GM18520 (cell line): ENCODE measurements around the gene UNC13A.

ENCODE experiments used
- ATAC-seq: cut with Tn5 transposase; IDR thresholded peaks from one replicate; pipeline ENCODE4 v1.9.1; 2021; ENCODE audit not compliant: unreplicated experiment

The UNC13A gene

DNA sequence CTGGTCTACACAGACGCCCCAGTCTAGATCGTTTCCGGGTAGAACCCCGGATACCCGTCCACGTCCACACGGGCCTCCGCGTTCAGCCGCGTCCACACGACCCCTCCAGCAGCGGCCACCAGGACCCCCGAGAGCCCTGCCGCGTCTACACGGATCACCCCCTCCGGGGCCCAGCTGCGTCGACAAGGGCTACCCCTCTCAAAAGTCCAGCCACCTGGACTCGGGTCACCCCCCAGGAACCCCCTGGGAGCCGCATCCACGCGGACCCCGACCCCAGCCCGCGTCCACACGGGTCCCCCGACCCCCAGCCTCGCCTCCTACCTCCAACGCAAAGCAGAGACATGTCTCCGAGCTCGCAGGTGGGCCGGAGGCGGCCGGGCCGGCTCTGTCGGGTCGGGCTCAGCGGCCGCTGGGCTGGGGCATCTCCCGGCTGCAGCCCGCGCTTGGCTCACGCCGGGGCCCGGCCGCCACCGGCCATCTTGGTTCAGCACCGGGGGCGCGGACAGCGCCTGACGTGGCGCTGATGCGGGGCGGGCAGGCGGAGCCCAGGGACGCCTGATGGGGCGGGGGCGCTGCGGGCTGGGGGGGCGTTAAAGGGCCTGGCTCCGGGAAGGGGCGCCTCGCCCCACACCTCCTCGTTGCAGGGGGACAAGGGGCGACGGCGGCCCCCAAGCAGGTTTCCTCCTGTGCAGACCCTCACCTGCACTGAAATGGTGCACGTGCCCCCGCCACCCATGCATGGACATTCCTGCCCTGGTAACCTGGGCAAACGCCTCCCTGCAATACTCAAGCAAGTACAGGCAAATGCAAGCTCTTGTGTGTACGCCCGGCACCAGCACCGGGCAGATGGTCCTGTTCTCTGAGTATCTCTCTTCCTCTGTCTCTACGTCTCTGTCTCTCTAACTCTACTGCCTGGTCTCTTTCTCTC is at the start of gene UNC13A:
UNC13A (minus strand) TSS at position 498 of the 928 bp plus-strand sequence; CDS start at position 343, 155 bp downstream.
- ATAC-seq: no peak

DNA sequence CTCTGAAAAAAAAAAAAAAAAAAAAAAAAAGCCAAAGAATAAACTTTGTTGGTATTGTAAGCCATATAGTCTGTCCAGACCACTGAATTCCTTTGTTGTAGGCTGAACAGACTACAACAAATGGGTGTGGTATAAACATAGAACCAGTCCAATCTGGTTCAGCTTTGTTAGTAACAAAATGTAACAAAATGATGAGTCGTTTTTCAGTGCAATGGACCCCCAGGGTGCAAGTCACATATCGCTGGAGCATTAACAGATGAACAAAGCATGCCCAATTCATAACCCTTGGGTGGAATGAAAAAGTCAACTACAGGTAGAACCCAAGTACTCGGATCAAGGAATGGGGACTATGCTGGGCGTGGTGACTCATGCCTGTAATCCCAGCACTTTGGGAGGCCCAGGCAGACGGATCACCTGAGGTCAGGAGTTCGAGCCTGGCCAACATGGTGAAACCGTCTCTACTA is 49.6 kb upstream of the UNC13A start:
- no peak for ATAC-seq

DNA sequence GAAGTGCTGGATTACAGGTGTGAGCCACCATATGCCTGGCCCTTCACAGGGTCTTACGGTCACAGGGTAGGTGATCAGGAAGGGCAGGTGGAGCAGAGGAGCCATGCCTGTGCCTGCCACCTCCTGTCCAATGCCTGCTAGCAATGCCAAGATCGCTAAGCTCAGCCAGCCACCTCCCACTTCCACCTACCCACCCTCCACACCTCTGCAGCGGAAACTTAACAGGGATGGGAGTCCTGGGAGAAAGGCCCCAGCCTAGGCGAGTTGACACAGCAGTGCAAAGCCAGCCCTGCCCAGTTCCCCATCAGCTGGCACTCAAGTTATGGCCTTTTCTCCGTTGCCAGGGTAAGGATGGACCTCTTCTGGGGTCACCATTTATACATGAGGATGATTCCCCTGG is 47.3 kb upstream of the UNC13A start:
- ATAC-seq: no peak

DNA sequence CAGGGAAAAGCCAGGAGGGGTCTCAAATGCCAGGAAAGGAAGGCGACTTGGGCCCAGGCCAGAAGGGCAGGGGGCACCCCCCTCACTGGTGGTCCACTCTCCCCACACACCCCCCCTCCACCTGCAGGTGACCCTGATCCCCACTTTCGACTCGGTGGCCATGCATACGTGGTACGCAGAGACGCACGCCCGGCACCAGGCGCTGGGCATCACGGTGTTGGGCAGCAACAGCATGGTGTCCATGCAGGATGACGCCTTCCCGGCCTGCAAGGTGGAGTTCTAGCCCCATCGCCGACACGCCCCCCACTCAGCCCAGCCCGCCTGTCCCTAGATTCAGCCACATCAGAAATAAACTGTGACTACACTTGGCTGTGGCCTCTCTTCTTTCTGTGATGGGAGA is 46.0 kb upstream of the UNC13A start:
- no peak for ATAC-seq

DNA sequence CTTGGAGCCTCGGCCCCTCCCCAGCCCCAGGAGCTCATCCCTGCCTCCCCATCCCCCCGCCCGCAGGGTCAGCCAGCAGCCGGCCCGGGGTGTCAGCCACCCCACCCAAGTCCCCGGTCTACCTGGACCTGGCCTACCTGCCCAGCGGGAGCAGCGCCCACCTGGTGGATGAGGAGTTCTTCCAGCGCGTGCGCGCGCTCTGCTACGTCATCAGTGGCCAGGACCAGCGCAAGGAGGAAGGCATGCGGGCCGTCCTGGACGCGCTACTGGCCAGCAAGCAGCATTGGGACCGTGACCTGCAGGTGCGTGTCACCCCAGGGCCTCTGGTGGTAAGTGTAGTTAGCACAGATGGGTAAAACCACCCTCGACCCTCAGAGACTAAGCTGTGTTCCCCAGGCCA is 45.0 kb upstream of the UNC13A start:
- no peak for ATAC-seq

DNA sequence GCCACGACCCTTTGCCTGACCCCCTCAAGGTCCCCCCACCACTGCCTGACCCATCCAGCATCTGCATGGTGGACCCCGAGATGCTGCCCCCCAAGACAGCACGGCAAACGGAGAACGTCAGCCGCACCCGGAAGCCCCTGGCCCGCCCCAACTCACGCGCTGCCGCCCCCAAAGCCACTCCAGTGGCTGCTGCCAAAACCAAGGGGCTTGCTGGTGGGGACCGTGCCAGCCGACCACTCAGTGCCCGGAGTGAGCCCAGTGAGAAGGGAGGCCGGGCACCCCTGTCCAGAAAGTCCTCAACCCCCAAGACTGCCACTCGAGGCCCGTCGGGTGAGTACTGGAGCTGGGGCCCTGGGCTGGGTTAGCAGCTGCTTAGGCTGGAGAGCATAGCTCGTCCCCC is 39.7 kb upstream of the UNC13A start:
- ATAC-seq: no peak

DNA sequence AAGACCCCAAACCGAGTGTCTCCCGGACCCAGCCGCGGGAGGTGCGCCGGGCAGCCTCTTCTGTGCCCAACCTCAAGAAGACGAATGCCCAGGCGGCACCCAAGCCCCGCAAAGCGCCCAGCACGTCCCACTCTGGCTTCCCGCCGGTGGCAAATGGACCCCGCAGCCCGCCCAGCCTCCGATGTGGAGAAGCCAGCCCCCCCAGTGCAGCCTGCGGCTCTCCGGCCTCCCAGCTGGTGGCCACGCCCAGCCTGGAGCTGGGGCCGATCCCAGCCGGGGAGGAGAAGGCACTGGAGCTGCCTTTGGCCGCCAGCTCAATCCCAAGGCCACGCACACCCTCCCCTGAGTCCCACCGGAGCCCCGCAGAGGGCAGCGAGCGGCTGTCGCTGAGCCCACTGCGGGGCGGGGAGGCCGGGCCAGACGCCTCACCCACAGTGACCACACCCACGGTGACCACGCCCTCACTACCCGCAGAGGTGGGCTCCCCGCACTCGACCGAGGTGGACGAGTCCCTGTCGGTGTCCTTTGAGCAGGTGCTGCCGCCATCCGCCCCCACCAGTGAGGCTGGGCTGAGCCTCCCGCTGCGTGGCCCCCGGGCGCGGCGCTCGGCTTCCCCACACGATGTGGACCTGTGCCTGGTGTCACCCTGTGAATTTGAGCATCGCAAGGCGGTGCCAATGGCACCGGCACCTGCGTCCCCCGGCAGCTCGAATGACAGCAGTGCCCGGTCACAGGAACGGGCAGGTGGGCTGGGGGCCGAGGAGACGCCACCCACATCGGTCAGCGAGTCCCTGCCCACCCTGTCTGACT is 39.0 kb upstream of the UNC13A start:
- no peak for ATAC-seq

DNA sequence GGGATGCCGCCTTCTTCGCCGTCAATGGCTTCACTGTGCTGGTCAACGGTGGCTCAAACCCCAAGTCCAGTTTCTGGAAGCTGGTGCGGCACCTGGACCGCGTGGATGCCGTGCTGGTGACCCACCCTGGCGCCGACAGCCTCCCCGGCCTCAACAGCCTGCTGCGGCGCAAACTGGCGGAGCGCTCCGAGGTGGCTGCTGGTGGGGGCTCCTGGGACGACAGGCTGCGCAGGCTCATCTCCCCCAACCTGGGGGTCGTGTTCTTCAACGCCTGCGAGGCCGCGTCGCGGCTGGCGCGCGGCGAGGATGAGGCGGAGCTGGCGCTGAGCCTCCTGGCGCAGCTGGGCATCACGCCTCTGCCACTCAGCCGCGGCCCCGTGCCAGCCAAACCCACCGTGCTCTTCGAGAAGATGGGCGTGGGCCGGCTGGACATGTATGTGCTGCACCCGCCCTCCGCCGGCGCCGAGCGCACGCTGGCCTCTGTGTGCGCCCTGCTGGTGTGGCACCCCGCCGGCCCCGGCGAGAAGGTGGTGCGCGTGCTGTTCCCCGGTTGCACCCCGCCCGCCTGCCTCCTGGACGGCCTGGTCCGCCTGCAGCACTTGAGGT is 38.1 kb upstream of the UNC13A start:
- ATAC-seq: no peak

DNA sequence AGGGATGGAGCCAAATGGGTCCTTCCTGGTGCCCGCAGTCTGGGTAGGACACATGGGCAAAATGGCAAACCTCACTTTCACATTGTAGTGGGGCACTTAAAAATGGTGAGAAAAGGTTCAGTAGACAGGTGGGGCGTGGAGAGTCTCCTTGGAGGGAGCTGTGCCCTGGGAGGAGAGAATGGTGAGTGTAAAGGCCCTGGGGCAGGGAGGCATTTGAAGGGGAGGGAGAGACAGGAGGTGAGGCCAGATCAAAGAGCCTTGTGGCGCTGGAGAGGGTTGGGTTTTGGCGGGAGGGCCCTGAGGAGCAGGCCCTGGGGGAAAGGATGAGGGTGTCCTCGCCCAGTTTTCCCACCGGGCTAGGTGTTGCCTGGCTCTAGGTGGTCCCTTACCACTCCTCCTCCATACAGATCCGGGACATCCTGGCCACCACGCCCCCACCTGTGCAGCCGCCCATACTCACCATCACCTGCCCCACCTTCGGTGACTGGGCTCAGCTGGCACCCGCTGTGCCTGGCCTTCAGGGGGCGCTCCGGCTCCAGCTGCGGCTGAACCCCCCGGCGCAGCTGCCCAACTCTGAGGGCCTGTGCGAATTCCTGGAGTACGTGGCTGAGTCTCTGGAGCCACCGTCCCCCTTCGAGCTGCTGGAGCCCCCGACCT is 37.4 kb upstream of the UNC13A start:
- ATAC-seq: no peak

DNA sequence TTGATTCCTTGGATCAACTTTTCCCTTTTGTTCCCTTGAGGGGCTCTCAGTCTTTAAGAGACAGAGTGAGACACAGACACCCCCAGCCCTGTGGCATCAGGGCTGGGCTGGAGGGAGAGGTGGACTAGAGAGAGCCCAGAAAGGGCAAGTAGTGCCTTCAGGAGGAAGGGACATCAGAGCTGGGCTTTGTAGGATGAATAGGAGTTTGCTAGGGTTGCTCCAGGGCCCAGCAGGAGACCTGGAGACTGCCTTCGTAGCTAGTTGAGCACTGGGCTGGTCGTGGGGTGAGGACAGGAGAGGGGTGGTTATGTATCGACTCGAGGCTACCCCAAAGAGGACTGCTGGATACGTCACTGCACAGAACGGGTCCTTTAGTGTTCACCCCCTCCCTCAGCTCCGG is 36.5 kb upstream of the UNC13A start:
- no peak for ATAC-seq

DNA sequence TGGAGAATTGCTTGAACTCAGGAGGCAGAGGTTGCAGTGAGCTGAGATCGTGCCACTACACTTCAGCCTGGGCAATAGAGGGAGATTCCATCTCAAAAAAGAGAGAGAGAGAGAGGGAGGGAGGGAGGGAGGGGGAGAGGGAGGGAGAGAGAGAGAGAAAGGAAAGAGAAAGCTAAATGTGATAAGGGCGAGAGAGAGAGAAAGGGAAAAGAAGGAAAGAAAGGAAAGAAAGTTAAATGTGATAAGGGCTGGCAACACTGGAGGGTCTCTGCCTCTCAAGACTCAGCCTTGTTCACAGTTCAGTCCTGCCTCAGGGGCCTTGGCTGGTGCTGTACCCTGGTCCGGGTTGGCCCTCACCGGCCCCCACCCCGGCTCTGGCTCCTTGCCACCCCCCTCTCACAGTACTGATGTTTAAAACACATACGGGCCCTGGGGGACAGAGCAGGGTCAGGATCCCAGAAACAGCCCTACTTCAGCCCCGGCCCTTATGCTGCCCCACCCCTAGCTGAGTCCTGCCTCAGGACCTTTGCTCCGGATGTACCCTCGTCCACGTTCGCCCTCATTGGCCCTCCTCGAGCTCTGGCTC is 34.6 kb upstream of the UNC13A start:
- ATAC-seq: no peak

DNA sequence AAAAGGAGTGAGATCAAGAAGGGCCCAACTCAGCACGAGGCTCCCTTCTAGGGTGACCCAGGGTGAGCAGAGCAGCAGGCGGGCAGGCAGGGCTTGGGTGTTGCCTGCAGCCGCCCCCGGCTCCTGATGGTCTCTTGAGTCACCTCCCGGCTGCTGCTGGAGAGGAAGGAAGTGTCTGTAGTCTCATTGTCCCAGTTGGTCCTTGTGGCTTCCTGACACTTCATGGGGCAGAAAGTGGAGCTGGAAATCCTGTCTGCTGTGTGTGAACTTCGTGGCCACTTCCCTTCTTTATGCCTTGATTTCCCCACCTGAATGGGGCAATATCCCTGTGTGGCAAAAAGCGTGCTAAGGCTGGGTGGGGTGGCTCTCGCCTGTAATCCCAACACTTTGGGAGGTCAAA is 33.7 kb upstream of the UNC13A start:
- ATAC-seq: no peak

DNA sequence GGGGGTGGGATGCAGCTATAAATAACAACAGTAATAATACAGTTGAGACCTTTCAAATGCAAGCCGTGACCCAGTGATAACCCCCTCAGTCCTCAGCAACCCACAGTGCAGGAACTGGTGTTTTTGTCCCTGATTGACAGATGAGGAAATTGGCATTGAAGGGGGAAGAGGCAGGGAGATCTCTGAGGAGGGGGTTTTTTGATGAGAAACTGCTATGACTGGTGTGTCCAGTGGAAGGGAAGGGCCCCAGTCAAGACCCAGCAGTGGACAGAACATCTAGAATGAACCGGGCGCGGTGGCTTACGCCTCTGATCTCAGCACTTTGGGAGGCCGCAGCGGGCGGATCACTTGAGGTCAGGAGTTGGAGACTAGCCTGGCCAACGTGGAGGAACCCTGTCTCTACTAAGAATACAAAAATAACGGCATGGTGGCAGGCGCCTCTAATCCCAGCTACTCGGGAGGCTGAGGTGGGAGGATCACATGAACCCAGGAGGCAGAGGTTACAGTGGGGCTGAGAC is 33.0 kb upstream of the UNC13A start:
- ATAC-seq: no peak

DNA sequence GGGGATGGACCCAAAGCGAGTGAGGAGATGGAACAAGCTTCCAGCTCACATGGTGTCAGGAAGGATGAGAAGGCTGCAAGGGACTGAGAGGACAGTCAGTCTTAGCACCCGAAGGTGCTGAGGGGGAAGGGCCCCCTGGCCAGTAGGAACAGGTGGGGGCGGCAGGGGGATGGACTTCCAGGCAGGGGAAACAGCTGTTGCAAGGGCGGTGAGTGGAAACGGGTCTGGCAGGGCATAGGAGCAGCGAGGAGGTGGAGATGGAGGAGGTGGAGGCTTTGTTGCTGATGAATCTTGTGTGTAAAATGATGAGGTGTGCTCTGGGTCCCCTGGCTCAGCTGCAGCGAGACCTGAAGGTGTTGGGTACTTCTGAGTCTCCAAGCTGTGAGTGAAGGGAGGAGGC is 32.3 kb upstream of the UNC13A start:
- ATAC-seq: no peak

DNA sequence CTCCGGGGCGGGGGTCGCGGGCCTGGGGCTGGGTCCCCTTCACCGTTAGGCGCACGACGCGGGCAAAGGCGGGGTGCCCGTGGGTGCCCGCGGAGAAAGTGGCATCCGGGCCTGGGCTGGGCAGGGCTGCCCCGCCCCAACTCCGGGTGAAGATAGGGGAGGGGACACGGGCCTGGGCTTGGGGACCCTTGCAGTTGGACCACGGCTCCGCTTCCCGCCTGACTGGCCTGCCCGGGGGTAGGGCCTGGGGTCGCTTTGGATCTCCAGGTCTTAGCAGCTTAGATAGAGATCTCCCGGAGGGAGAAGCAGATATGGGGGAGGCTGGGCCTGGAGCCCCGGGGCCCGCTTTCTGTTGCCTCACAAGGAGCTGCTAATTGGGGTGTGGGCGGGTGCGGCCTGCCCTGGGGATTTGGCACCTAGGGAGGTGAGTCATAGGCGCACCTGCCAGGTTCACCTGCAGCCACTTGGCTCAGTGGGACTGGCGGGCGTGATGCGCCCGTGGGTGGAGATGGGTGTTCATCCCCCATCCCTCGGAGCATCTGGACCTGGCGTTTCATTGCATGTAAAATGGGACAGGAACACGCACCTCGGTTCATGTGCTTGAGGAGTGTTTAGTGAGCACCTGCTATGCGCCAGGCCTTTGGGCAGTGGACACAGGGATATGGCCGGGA is 31.7 kb upstream of the UNC13A start:
- peak; percentile 17 for ATAC-seq

DNA sequence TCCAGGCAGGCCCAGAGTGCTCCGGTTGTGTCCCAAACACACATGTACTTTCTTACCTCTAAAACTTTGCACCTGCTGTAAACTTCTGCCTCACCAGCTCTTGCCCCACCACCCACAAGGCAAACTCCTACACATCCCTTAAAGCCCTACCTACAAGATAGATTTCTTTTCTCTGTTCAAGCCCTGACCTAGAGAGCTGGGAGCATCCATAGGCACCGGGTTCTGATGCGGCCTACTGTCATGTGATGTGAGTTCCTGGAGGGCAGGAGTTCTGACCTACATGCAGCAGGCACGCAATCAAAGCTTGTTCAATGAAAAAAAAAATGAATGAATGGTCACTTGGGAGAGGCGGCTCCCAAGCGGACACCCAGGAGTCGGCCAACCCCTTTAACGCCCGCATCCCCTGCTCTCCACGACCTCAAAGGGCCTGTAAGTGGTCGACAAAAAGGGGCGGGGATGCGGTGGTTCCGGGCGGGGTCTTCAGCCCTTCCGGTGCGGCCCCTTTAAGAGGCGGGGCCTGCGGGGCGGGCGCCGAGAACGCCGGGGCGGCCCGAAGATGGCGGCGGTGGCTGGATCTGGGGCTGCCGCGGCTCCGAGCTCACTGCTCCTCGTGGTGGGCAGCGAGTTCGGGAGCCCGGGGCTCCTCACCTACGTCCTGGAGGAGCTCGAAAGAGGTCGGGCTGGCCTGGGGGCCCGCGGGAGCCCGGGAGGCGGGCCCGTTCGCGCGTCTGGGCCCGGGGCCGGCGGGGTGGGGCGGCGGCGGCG is 31.0 kb upstream of the UNC13A start, which contains the start of gene MAP1S:
MAP1S (plus strand) TSS at position 534 of the 765 bp plus-strand sequence; CDS start at position 557, 23 bp downstream.
- ATAC-seq: peak; percentile 52

DNA sequence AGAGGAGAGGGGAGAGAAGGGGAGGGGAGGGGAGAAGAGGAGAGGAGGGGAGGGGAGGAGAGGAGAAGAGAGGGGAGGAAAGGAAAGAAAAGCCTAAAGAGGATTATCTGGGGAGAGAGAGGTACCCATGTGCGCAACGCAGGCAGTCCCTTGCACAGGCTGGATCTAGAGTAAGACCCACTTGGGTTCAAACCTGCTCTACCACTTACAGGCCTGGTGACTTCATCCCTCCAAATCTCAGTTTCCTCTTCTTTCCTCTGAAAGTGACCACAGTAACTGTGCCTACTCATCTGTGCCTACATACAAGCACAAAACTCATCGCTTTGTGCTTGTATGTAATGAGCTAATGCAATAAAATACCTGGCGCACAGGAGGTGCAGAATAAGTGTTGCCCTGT is 30.4 kb upstream of the UNC13A start:
- no peak for ATAC-seq

DNA sequence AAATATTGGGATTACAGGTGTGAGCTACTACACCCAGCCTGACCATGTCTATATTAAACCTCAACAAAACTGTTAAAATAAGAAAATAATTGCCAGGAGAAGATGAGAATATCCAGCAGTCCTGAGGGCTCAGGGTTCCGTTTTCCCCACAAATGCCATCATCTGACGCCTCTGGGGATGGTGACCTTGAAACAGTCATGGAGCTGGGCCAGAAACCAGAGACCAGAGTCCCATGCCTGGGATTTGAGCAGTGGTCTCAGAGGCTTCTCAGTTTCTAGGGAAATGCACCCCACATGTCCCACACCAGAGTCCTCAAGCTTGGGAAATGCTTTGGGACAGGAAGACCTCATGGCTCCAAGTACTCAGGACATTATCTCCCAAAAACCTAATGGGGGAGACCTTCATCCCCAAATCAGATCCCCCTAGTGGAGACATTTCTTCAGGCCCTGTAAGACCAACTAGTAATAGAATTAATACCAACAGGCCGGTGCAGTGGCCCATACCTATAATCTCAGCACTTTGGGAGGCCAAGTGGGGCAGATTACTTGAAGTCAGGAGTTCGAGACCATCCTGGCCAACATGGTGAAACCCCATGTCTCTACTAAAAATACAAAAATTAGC is 28.3 kb upstream of the UNC13A start:
- ATAC-seq: no peak

DNA sequence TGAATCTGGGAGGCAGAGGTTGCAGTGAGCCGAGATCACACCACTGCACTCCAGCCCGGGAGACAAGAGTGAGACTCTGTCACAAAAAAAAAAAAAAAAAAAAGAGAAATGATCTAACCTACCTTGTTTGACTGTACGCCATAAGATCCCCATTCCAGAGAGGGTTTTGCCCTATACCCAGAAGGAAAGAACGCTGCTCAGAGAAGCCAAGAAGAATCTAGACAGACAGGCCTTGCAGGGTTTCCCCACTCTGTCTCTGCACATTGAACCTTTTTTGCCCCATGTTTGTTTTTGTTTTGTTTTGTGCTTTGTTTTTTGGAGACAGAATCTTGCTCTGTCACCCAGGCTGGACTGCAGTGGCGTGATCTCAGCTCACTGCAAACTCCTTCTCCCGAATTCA is 23.7 kb upstream of the UNC13A start:
- no peak for ATAC-seq
